ENCODE measurements around the gene CYP2F1. TPM values are rescaled to one million over a fixed set of nuclear protein-coding genes. Genes with fewer than 3 reads are reported as not detected.

CYP2F1 gene
- total and polyA plus RNA-seq, 9 of the 15 experiments (the other 6 are each of a cell fraction or from before 2014, with no cell fraction given): 0.03 to 0.77 (median 0.18) TPM; not detected in 1

GRCh38 chr19:41144403-41144802, 30.2 kb downstream of the CYP2F1 start (continued):
- TF ChIP-seq REST (IDR thresholded peaks at IDR 0.05; ENCODE audit: borderline replicate concordance): peak; percentile 91
- no peak for TF ChIP-seq REST (CRISPR knock-in tag; IDR thresholded peaks at IDR 0.05; ENCODE audit: low read depth)
- TF ChIP-seq ZBTB12 (CRISPR knock-in tag; IDR thresholded peaks at IDR 0.05): no peak
- TF ChIP-seq ZNF445 (CRISPR knock-in tag; IDR thresholded peaks at IDR 0.05; ENCODE audit: low read depth): no peak
- no peak for TF ChIP-seq EP300 (IDR thresholded peaks at IDR 0.05; ENCODE audit: low read length)
- no peak for TF ChIP-seq ZNF561 (CRISPR knock-in tag; conservative IDR thresholded peaks at IDR 0.05)
- no peak for TF ChIP-seq ZNF316 (IDR thresholded peaks at IDR 0.05)
- TF ChIP-seq ZNF584 (CRISPR knock-in tag; IDR thresholded peaks at IDR 0.05; ENCODE audit: low read depth): no peak
- peak; percentile 59; the same call in 1 of the 2 replicates for TF ChIP-seq XRCC5 (IDR thresholded peaks at IDR 0.05; ENCODE audit: low read depth, low read length)
- TF ChIP-seq DDX20 (tag; IDR thresholded peaks at IDR 0.05; ENCODE audit: low read depth): no peak
- TF ChIP-seq CTCF (IDR thresholded peaks at IDR 0.05 in 2 of 3, conservative IDR thresholded peaks at IDR 0.05 in 1 of 3; ENCODE audit: insufficient read depth in 2 of 3, low read depth in 1 of 3, low read length in 3 of 3): peak; percentile 83 to 95 (median 90)
- TF ChIP-seq, protein P1, sequence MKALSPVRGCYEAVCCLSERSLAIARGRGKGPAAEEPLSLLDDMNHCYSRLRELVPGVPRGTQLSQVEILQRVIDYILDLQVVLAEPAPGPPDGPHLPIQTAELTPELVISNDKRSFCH (CRISPR knock-in tag; IDR thresholded peaks at IDR 0.05): no peak
- TF ChIP-seq, protein P1 (tag; IDR thresholded peaks at IDR 0.05): no peak
- TF ChIP-seq GATAD2A (IDR thresholded peaks at IDR 0.05): no peak
- no peak for TF ChIP-seq CAMTA2 (CRISPR knock-in tag; conservative IDR thresholded peaks at IDR 0.05)
- TF ChIP-seq, protein P2, sequence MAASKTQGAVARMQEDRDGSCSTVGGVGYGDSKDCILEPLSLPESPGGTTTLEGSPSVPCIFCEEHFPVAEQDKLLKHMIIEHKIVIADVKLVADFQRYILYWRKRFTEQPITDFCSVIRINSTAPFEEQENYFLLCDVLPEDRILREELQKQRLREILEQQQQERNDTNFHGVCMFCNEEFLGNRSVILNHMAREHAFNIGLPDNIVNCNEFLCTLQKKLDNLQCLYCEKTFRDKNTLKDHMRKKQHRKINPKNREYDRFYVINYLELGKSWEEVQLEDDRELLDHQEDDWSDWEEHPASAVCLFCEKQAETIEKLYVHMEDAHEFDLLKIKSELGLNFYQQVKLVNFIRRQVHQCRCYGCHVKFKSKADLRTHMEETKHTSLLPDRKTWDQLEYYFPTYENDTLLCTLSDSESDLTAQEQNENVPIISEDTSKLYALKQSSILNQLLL (CRISPR knock-in tag; IDR thresholded peaks at IDR 0.05; ENCODE audit: borderline replicate concordance): no peak
- TF ChIP-seq EHMT2 (IDR thresholded peaks at IDR 0.05): no peak
